Body of pancreas (tissue), 4 donors: ENCODE results near the gene CEP135. TPM values are rescaled to one million over a fixed set of nuclear protein-coding genes. Genes with fewer than 3 reads are reported as not detected.

ENCODE experiments used
- ATAC-seq: fragments of 150-250 bp; one replicate; pipeline ENCODE4 v1.9.1; 2016
- DNase-seq, 4 donors: peaks; one replicate each; pipeline ENCODE4 v3.0.0-alpha.2; 2019
- H3K27ac ChIP-seq, 4 donors: fragments of 200-600 bp; sonication (generic); 1 replicate in 3 of 4; 2 replicates in 1 of 4; pipeline versions ENCODE4 v1.5.1 to v1.6.1; 2016 to 2019; ENCODE audit warnings: mild to moderate bottlenecking in 1 of 4, mixed read lengths in 1 of 4, moderate library complexity in 1 of 4
- H3K27me3 ChIP-seq, 2 donors: fragments of 200-600 bp; sonication (generic); one replicate each; pipeline ENCODE4 v1.6.0; 2016; ENCODE audit warnings: mild to moderate bottlenecking in 1 of 2
- H3K36me3 ChIP-seq, 2 donors: fragments of 200-600 bp; sonication (generic); replicated peaks in 1 of 2; 2 replicates each; pipeline ENCODE4 v1.5.1; 2016; ENCODE audit warnings: low read depth in 2 of 2; ENCODE audit not compliant: insufficient read depth in 1 of 2
- H3K4me1 ChIP-seq: fragments of 200-600 bp; sonication (generic); one replicate; pipeline ENCODE4 v1.6.0; 2016
- H3K4me3 ChIP-seq, 2 donors: fragments of 200-600 bp; sonication (generic); 1 replicate in 1 of 2; 2 replicates in 1 of 2; pipeline ENCODE4 v1.5.1; 2016 to 2019
- H3K9me3 ChIP-seq, 3 donors: fragments of 200-600 bp; sonication (generic); 1 replicate in 2 of 3; 2 replicates in 1 of 3; pipeline ENCODE4 v1.5.1; 2016
- CTCF ChIP-seq, 7 experiments: fragments of 450-650 bp in 4 of 7; fragments of 200-600 bp in 3 of 7; sonication (generic) in 3 of 7; IDR thresholded peaks; one replicate each; pipeline ENCODE4 v1.5.1; 2016 to 2019; ENCODE audit warnings: antibody characterized with exemption in 7 of 7
- POLR2A ChIP-seq, 3 donors: fragments of 450-650 bp; IDR thresholded peaks; one replicate each; pipeline ENCODE4 v1.6.1; 2016; ENCODE audit warnings: antibody characterized with exemption in 3 of 3, mild to moderate bottlenecking in 2 of 3
- WGBS, 2 donors: methylation state at CpG; one replicate each; pipeline ENCODE4 v1.1.5; 2017; 5-methylcytosine and 5-hydroxymethylcytosine counted together
- intact Hi-C: fragments of 100-400 bp; cut with DNase I; formaldehyde crosslinking; loops from one replicate; pipeline ENCODE4 v1.15.1; 2023
- total RNA-seq, 2 donors: library from RNA; depleted of rRNA; stranded (reverse); fragments of >200 nt; gene quantifications; one replicate each; pipeline ENCODE4 v1.1.0, GENCODE V29; 2016

CEP135 gene
- total RNA-seq, 2 donors from 2014 or later: 7.5 to 8.9 TPM

- ATAC-seq: no peak
- Histone ChIP-seq H3K36me3 (no peaks in the 10 kb centered on the region), H3K27ac (no peak overlapping the region), H3K4me1 (no peaks in the 10 kb centered on the region), H3K4me3 (no peak overlapping the region), H3K9me3 (no peaks in the 10 kb centered on the region), H3K27me3 (no peaks in the 10 kb centered on the region)
- DNase-seq: no peak
- intact Hi-C loops: no loop called here
- TF ChIP-seq POLR2A (IDR thresholded peaks at IDR 0.05): no peak
- no peak for TF ChIP-seq CTCF (IDR thresholded peaks at IDR 0.05)
These were observed 58.4 kb downstream of the CEP135 start for GRCh38 chr4:56007154-56007553.

GRCh38 chr4:56008206-56008605, 59.5 kb downstream of the CEP135 start:
- no peaks in the 10 kb centered on the region for H3K27me3 ChIP-seq
- no peak overlapping the region for H3K27ac ChIP-seq
- DNase-seq (no peak), ATAC-seq (no peak)
- no peaks in the 10 kb centered on the region for H3K36me3 ChIP-seq
- no peak overlapping the region for H3K4me3 ChIP-seq
- intact Hi-C loops: no loop called here
- no peaks in the 10 kb centered on the region for H3K9me3 ChIP-seq
- TF ChIP-seq CTCF (IDR thresholded peaks at IDR 0.05) (no peak), POLR2A (IDR thresholded peaks at IDR 0.05) (no peak)
- H3K4me1 ChIP-seq: no peaks in the 10 kb centered on the region

DNA sequence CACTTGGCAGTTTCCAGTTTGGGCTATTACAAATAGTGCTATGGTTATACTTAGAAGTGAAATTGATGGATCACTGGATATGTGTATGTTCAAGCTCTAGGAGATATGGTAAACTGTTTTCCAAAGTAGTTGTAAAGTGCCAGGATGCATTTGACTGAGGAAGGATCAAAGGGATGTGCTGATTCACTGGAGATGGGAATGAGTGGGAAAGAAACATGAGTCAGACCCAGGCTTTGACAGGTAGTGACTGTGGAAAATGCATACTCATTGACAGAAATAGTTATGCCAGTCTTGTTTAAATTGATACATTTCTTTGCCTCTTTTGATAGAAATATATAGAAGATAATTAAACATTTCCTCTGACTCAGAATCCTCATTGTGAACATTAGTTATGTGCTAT, 77.9 kb downstream of the CEP135 start:
- ATAC-seq (no peak), DNase-seq (no peak)
- Histone ChIP-seq H3K36me3 (peaks cover 0 to 6% of the 10 kb centered on the region in 2 donors), H3K27me3 (no peaks in the 10 kb centered on the region), H3K4me1 (no peaks in the 10 kb centered on the region), H3K4me3 (no peak overlapping the region), H3K27ac (no peak overlapping the region), H3K9me3 (no peaks in the 10 kb centered on the region)
- no peak for TF ChIP-seq POLR2A (IDR thresholded peaks at IDR 0.05)
- TF ChIP-seq CTCF (IDR thresholded peaks at IDR 0.05): no peak
- intact Hi-C loops: no loop called here

DNA sequence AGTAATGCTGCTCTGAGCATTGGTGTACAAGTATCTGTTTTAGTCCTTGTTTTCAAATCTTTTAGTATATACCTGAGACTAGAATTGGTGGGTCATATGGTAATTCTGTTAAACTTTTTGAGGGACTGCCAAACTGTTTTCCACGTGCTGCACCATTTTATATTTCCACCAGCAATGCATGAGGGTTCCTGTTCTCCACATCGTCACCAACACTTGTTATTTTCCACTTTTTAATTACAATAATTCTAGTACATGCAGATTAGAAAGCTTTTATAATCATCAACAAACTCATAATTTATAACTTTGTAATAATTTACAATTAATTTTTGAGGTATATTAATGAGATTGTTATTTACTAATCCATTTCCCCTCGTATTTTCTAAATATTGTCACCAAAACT, 79.4 kb downstream of the CEP135 start:
- H3K4me3 ChIP-seq: no peak overlapping the region
- H3K4me1 ChIP-seq: no peaks in the 10 kb centered on the region
- H3K9me3 ChIP-seq: no peaks in the 10 kb centered on the region
- H3K27me3 ChIP-seq: no peaks in the 10 kb centered on the region
- no peak for DNase-seq
- intact Hi-C loops: no loop called here
- H3K27ac ChIP-seq: no peak overlapping the region
- peaks cover 0 to 6% of the 10 kb centered on the region in 2 donors for H3K36me3 ChIP-seq
- TF ChIP-seq CTCF (IDR thresholded peaks at IDR 0.05) (no peak), POLR2A (IDR thresholded peaks at IDR 0.05) (no peak)
- 94 to 97% methylated on average over 3 of the region's 3 CpGs for WGBS, 2 donors
- no peak for ATAC-seq

- DNase-seq (no peak), ATAC-seq (no peak)
- TF ChIP-seq CTCF (IDR thresholded peaks at IDR 0.05): no peak
- no peak for TF ChIP-seq POLR2A (IDR thresholded peaks at IDR 0.05)
- Histone ChIP-seq H3K4me3 (no peak overlapping the region), H3K27me3 (no peaks in the 10 kb centered on the region), H3K9me3 (no peaks in the 10 kb centered on the region), H3K27ac (no peak overlapping the region), H3K4me1 (no peaks in the 10 kb centered on the region), H3K36me3 (no peaks in the 10 kb centered on the region)
- 51 to 71% methylated on average over 7 to 8 of the region's 8 CpGs for WGBS, 2 donors
- intact Hi-C loops: no loop called here
These were observed 89.9 kb downstream of the CEP135 start for GRCh38 chr4:56038487-56039162.
